Stimulated activated CD8-positive, alpha-beta memory T cell treated with anti-CD3 and anti-CD28 coated beads, Interleukin-4, amount 100 ng/mL, for 1 hour (primary cell): ENCODE measurements around the gene IL17RD.
"Not testable (repeated sequence)": the region's sequence is repeated elsewhere in the genome, so short reads cannot be mapped to it uniquely, and the experiment has no call there.

Experiments
- DNase-seq, 2 donors: peaks; one replicate each; pipeline ENCODE4 v3.0.0-alpha.2; 2020; ENCODE audit warnings: low read depth in 2 of 2, low spot score in 1 of 2

Gene IL17RD

GRCh38 chr3:57093971-57094535 lies 71.1 kb downstream of the IL17RD start:
- DNase-seq, result no peak

- no peak for DNase-seq
Observed at GRCh38 chr3:57093489-57093888, 71.7 kb downstream of the IL17RD start.

- DNase-seq, result no peak
Observed at GRCh38 chr3:57091521-57092273, 73.5 kb downstream of the IL17RD start.

GRCh38 chr3:57089043-57089442 lies 76.1 kb downstream of the IL17RD start:
- DNase-seq, result no peak

GRCh38 chr3:57088503-57088902 lies 76.7 kb downstream of the IL17RD start:
- no peak for DNase-seq

GRCh38 chr3:57087361-57088092 lies 77.6 kb downstream of the IL17RD start:
- no peak for DNase-seq

GRCh38 chr3:57086201-57086600 lies 79.0 kb downstream of the IL17RD start:
- no peak for DNase-seq

- DNase-seq, result no peak
Observed at GRCh38 chr3:57085211-57085610, 79.9 kb downstream of the IL17RD start.

- DNase-seq, result not testable (repeated sequence)
Observed at GRCh38 chr3:57083266-57083995, 81.7 kb downstream of the IL17RD start.

- no peak for DNase-seq
Observed at GRCh38 chr3:57082481-57082880, 82.7 kb downstream of the IL17RD start.

GRCh38 chr3:57081173-57081572 lies 84.0 kb downstream of the IL17RD start:
- DNase-seq, result no peak

GRCh38 chr3:57080171-57080570 lies 85.0 kb downstream of the IL17RD start:
- no peak for DNase-seq

- no peak for DNase-seq
Observed at GRCh38 chr3:57079474-57079831, 85.7 kb downstream of the IL17RD start.

- no peak for DNase-seq
Observed at GRCh38 chr3:57078635-57079473, 86.3 kb downstream of the IL17RD start.

- DNase-seq, result no peak
Observed at GRCh38 chr3:57078344-57078634, 86.9 kb downstream of the IL17RD start.

- DNase-seq, result no peak
Observed at GRCh38 chr3:57077630-57078343, 87.4 kb downstream of the IL17RD start.

GRCh38 chr3:57076422-57076951 lies 88.7 kb downstream of the IL17RD start:
- no peak for DNase-seq

- DNase-seq, result no peak
Observed at GRCh38 chr3:57074135-57074534, 91.0 kb downstream of the IL17RD start.

- DNase-seq, result no peak
Observed at GRCh38 chr3:57073628-57074027, 91.5 kb downstream of the IL17RD start.

- no peak for DNase-seq
Observed at GRCh38 chr3:57069503-57069902, 95.7 kb downstream of the IL17RD start.
